Esophagus muscularis mucosa (tissue), 4 donors: ENCODE results near the gene CCDC83.

Source experiments
- EP300 ChIP-seq: sonication (generic); formaldehyde crosslinking; IDR thresholded peaks from one replicate; pipeline ENCODE4 v1.6.1; 2017; ENCODE audit warnings: antibody characterized with exemption
- POLR2A ChIP-seq: fragments of 450-650 bp; IDR thresholded peaks from one replicate; pipeline ENCODE4 v1.6.1; 2017; ENCODE audit warnings: antibody characterized with exemption, moderate library complexity, mild to moderate bottlenecking, low read depth
- POLR2AphosphoS5 ChIP-seq, 2 donors: sonication (generic); formaldehyde crosslinking; IDR thresholded peaks; one replicate each; pipeline ENCODE4 v1.6.1; 2017; ENCODE audit warnings: antibody characterized with exemption in 2 of 2
- TF ChIP-seq, protein P1 (sequence below), 3 experiments: fragments of 200-600 bp in 2 of 3; fragments of 450-650 bp in 1 of 3; sonication (generic) in 2 of 3; IDR thresholded peaks; one replicate each; pipeline ENCODE4 v1.5.1; 2017 to 2019; ENCODE audit warnings: antibody characterized with exemption in 3 of 3, mild to moderate bottlenecking in 2 of 3, moderate library complexity in 1 of 3

- TF ChIP-seq, protein P1, sequence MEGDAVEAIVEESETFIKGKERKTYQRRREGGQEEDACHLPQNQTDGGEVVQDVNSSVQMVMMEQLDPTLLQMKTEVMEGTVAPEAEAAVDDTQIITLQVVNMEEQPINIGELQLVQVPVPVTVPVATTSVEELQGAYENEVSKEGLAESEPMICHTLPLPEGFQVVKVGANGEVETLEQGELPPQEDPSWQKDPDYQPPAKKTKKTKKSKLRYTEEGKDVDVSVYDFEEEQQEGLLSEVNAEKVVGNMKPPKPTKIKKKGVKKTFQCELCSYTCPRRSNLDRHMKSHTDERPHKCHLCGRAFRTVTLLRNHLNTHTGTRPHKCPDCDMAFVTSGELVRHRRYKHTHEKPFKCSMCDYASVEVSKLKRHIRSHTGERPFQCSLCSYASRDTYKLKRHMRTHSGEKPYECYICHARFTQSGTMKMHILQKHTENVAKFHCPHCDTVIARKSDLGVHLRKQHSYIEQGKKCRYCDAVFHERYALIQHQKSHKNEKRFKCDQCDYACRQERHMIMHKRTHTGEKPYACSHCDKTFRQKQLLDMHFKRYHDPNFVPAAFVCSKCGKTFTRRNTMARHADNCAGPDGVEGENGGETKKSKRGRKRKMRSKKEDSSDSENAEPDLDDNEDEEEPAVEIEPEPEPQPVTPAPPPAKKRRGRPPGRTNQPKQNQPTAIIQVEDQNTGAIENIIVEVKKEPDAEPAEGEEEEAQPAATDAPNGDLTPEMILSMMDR (IDR thresholded peaks at IDR 0.05) = peak; percentile 95 to 99 (median 97)
- TF ChIP-seq POLR2AphosphoS5 (IDR thresholded peaks at IDR 0.05) (peak; percentile 74 to 80), POLR2A (no peak), EP300 (no peak)
Measured at GRCh38 chr11:85854557-85855340, 434 bp upstream of the CCDC83 start.
